Fibroblast of gingiva (primary cell): ENCODE results near the gene KNTC1.
"Not testable (repeated sequence)": the region's sequence is repeated elsewhere in the genome, so short reads cannot be mapped to it uniquely, and the experiment has no call there.

Source experiments
- DNase-seq: peaks from one replicate; pipeline ENCODE4 v3.0.0-alpha.2; 2011; ENCODE audit warnings: low read depth

The KNTC1 gene

DNA sequence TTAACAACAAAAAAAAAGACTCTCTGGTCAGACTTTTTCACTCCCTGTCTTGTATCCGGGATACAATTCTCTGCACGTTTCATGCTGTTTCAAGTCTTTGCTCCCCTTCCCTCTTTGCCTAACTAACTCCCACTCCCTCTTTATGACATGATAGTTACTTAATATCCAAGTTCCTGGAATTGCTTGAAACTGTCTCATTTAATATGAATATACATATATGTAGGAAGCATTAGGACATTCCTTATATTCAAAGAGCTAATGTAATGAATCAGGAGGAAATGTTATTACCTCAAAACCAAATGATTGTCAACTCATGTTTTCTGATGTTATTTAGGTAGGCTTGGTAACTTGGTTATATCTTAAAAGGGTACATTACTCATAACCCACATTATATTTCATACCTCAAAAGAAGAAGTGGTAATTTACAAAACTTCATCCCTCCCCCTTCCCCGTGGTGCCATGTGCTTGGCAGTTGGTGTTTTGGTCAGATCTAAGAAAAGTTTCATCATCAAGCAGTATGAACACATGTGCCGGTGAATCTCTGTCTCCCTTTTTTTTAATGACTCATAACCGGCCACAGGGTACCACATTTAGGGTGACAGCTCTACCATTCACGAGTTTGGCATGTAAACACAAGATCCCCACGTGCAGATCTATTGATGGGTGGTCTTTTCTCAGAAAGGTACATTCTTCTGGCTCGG, 119.6 kb downstream of the KNTC1 start:
- DNase-seq: peak; percentile 64

DNA sequence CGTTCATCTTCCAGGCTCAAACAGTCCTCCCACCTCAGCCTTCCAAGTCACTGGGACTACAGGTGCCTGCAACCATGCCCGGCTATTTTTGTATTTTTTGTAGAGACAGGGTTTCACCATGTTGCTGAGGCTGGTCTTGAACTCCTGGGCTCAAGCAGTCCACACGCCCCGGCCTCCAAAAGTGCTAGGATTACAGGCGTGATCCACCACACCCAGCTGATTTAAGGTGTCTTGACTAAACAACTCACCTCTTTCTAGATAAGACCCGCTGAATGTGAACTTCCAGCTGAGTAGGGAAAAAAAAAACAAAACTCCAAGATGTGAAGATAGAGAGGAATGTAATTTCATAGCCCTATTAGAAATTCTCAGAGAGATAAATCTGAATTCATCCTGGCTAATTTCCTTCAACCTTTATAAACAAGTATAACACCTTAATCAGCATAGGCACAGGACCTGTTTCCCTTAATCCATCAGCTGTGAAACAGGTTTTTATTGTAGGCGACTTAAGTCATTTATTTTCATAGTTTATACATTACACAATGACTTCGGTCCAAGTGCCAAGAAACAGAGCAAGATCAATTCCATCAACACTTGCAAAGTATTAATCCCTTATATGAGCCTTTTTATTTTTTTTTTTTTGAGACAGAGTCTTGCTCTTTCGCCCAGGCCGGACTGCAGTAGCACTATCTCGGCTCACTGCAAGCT, 124.6 kb downstream of the KNTC1 start:
- no peak for DNase-seq

DNA sequence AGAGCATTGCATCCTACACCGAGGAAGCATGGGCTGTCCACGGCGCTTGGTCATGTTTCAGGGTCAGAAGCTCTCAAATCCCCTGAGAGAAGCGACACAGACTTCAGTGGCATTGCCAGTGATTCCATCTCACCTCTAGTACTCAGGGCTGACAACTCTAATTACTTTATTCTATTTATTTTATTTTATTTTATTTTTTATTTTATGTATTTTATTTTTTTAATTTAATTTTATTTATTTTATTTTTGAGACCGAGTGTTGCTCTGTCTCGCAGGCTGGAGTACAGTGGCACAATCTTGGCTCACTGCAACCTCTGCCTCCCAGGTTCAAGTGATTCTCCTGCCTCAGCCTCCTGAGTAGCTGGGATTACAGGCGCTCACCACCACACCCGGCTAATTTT, 126.2 kb downstream of the KNTC1 start:
- not testable (repeated sequence) for DNase-seq

DNA sequence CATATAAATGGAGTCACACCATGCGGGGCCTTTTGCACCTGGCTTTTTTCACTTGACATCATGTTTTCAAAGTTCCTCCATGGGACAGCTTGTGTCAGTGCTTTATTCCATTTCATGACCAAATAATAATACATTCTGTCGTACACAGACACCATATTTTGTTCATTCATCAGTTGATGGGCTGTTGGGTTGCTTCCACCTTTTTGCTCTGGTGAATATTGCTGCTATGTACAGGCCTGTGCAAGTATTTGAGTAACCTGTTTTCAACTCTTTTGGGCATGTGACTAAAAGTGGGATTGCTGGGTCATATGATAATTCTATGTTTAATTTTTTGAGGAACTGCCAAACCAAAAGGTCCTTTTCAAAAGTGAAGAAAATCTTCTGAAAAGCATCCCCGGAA, 129.2 kb downstream of the KNTC1 start:
- DNase-seq: no peak

DNA sequence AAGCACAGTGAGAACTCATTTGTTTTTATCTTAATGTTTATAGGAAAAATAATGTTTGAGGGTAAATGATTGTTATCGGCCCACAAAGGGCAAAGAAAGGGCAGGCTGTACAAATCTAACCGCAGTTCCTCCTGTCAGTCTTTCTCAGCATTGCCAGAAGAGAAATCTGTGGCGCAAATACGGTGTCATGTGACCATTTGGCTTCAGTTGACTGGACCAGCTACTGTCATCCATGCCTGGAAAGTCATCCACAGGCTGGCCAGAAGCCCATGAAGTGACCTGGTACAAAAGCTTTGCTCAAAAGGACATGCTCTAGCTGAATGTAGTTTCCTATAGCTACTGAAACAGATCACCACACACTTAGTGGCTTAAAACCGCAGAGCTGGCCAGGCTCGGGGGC, 132.5 kb downstream of the KNTC1 start:
- DNase-seq: no peak

DNA sequence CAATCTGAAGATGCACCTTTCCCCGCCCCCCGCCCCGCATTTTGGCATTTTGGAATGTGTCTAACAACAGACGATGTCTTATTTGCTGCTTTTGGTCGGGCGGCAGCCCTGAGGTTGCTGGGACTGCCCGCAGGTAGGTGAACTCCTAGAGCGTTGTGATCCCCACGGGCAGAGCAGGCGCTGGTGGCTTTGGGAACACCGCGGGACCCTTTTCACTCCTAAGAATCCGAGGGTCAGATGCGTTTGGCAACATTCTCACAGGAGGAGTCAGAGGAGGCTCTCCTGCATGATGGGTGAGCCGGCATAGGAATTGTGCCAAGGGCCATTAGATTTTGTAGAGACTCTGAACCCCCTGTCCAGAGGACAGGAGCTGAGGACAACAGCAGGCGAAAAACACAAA, 134.2 kb downstream of the KNTC1 start:
- no peak for DNase-seq

DNA sequence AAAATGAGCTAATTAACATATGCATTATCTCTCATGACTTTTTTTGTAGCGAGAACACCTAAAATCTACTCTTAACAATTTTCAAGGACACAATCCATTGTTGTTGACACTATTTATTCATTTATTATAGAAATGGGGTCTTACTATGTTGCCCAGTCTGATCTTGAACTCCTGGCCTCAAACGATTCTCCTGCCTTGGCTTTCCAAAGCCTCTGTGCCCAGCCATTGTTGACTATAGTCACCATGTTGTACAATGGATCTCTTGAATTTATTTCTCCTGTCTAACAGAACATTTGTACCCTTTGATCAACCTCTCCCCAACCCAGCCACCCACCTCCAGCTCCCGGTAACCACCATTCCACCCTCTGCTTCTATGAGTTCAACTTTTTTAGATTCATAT, 134.9 kb downstream of the KNTC1 start:
- DNase-seq: no peak

DNA sequence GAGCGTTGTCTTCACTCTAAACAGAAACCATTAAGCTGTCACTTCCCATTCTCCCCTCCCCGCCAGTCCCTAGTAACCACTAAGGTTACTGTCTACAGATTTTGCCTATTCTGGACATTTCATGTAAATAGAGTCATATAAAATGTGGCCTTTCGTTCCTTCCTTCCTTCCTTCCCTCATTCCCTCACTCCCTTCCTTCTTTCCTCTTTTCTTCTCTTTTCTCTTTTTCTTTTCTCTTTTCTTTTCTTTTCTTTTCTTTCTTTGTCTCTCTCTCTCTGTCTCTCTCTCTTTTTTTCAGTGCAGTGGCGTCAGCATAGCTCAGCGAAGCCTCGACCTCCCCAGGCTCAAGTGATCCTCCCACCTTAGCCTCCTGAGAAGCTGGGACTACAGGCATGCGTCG, 138.3 kb downstream of the KNTC1 start:
- no peak for DNase-seq

DNA sequence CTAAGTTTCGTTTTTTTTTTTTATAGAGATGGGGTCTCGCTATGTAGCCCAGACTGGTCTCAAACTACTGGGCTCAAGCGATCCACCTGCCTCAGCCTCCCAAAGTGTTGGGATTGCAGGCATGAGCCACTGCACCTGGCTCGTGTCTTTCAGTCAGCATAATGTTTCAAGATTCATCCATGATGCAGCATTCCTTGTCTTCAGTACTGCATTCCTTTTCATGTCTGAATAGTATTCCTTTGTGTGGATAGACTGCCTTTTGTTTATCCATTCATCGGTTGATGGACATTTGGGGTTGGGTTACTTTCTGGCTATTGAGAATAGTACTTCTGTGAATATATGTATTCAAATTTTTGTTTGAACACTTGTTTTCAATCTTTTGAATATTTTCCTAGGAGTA, 138.7 kb downstream of the KNTC1 start:
- no peak for DNase-seq

DNA sequence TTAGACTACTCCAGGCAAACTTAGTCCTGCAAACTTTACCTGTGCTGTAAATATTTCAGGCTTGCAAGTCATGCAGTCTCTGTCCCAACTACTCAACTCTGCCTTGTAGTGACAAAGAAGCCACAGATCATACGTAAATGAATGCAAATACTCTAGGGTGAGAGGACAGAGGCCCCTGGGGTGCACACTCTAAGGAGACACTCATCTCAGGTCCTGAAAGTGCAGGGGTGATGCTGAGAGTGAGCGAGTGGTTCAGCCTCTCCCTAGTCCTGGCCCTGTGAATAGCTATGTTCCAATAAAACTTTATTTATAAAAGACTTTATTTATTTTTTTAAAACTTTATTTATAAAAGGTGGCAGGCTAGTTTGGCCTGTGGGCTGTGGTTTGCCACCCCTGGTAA, 141.2 kb downstream of the KNTC1 start:
- DNase-seq: no peak

DNA sequence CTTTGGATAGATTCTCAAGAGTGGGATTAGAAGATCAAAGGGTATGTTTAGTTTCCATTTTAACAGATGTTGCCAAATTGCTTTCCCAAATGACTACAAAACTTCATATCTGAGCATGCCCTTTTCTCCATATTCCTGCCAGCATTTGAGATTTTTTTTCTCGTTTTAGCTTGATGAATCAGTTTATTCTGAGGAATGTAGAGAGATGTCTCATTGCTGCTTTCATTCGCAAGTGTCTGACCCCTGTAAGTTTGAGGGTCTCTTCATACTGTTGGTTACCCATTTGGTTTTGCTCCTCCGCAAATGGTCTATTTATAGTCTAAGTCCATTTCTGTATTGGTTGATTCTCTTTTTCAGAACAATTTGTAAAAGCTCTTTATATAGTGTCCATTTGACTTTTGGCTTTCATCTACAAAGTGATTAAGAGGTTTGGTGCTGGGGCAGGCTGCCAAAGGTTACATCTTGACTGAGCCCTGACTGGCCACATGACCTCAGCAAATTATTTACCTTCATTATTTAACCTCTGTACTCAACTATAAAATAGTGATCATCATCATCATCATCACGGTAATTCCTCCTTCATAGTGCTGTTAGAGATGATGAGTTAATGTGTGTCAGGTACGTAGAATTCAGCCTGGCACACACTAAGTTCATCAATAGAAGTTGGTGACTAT, 142.5 kb downstream of the KNTC1 start:
- DNase-seq: peak; percentile 71

DNA sequence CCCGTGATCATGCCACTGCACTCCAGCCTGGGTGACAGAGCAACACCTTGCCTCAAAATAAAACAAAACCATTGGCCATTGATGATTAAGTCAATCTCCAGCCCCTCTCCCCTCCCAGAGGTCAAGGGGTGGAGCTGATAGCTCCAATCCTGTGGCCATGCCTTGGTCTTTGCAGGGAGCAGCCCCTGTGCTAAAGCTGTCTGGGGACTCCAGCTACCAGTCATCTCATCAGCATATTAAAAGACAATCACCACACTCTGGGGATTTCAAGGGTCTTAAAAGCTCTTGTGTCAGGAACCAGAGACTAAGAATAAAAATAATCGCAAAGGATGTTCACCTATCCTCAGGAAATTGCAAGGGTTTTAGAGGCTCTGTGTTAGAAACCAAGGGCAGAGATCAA, 145.5 kb downstream of the KNTC1 start:
- DNase-seq: no peak
